NCI-H345 (cell line): ENCODE data around the gene PCDH12.

Source experiments
- DNase-seq: peaks from one replicate; lab custom pipeline; 2025; lab: John Stamatoyannopoulos, UW

The PCDH12 gene

DNA sequence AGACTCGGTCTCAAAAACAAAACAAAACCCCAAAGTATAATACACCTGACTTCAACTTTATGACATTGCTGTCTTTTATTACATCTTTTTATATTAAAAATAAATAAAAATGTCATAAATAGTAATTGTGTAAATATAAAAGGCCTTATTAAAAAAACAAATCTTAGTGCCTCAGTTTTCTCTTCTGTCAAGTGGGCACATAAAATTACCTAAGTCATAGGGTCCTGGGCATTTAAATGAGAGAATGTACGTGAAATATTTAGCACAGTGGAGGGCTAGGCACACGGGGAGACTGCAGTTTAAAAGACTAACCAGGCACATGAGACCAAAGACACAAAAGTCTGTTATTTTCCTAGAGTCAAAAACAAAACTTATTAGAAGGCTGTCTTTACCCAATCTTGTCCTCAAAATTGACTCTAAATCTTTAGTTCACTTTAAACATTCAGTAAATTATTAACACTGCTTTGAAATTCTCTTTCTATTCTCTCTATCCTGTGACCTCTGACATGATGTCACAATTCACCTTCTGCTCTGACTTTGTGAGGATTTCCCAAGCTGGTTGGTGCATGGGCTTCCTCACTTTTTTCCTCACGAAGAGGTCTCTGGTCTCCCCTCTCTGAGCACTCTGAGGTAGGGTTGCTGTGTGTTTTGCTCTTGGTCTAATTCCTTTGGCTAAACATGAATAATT is 8.4 kb upstream of the PCDH12 start:
- DNase-seq: no peak

DNA sequence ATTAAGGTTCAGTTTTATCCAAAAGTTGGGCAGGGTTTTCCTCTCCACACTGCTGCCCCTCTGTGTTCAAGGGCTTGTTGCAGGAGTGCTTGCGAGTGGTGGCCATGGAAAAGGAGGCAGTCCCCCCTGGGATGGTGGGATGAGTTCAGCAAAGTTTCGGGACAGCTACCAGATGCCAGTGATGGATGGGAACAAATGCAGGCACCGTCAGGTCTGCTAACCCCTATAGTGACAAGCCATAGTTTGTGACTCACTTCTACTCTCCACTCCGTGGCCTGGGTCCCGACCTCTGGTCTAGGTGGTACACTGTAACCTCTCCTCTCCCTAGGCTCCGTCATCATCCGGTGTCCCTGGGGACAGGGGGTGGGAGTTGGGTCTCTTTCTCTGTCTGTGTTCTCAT is 7.1 kb upstream of the PCDH12 start:
- no peak for DNase-seq

DNA sequence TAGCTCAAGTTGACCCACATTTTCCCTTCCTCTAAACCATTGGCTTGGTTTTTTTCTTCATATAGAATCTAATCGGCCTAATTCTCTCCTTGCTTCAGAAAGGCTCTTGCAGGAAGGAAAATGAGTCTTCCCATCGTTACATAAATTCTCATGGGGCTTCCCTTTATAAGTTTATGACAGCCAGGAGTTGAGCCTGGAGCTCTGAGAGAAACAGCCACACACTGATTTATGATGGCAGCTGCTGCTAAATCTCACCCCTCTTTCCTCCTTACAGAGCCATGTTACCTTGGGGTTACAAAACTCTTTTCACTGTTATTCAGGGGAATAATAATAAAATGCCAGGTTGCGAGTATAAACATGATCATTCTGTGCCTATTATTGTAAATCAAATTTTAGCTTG is 5.7 kb upstream of the PCDH12 start:
- DNase-seq: no peak

DNA sequence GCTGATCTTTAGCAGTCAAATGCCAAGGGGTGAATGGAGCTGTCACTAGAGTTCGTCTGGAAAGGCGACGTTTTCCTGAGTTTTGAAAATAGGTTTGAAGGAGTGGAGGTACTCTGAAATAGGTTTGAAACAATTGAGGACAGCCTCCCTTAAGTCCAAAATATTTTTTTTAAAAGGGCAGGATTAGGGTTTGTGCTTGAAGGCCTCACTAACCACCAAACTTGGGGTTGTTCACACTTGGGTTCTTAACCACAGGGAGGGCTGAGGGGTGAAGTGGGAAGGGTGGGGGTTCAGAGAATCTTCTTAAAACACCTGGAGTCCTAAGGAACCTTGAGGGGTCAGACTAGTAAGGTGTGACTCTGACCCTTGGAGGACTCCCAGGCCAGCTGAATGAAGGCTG is 3.5 kb upstream of the PCDH12 start:
- DNase-seq: no peak

DNA sequence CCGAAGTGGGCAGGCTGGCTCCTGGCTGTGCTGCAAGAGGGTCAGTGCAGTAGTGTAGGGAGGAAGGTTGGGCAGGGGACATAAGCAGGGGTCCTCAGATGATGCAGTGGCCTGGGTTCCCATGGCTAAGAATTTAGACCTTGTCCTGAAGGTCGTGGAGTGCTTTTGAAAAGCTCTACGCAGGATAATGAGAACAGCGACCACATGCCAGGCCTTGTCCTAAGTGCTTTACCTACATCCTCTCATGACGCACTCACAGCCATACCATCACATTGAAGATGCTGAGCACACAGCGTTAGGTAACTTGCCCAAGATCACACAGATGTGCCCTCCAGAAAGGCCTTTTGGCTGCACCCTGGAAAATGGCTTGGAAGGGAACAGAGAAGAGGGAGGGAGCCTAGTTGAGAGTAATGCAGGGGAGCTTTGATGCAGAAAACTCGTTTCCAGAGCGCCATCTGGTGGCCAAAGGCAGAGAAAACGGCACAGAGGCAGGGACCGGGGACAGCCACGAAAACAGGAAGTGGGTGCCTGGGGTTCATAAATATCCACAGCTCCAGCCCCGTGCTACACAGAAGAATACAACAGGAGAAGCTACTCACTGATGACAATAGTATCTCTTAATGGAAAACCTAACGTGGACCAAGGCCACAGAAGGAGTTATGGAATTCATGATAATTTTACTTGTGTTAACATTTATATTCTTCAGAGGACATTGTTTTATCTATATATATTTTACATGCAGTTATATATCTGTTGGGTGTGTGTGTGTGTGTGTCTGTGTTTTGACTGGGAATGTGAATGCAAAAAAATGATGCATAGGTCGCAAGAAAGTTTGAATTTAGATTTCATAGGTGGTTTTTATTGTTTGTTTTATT is 2.7 kb upstream of the PCDH12 start:
- DNase-seq: peak; percentile 90

DNA sequence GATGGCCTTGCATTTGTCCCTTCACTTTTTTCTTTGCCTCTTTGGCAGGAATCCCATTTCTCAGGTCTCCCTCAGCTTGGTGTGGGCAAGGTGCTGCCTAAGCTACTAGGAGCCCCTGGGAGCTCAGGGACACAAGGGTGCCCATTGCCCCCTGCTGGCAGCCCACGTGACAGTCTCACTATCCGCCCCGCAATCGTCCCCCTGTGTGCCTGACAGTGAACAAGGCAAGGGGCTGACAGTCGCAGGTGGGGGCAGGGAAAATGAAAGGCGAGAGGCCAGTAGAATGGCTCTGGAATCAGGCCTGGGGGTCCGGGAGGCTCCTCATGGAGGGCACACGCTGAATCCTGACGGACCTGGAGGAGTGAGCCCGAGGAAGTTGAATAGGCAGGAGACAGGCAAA is 2.0 kb upstream of the PCDH12 start:
- DNase-seq: no peak

DNA sequence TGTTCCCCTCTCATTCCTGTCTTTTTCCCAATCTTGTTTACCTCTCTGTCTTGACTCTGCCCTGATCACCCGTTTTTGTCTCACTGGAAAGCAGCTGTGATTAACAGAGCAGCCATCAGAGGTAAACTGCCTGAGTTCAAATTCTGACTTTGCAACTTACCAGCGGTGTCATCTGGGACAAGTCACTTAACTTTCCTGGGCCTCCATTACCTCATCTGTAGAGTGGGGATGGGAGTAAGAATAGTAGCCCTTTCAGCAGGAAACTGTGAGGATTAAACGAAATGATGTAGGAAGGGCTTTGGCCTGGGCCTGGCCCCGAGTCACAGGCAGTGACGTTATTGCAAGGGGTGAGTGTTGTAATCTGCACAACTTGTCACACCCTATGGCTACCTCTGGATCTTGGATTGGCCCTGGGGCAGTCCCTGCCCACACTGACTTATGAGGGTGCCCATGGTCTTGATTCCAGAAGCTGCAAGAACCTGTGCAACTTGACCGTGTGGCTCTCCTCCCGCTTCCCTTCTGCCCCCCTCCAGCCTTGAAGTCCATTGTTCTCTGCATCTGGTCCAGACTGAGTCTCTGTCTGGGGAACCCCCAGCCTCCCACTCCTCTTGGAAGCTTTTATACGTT is 657 bp upstream of the PCDH12 start:
- no peak for DNase-seq

DNA sequence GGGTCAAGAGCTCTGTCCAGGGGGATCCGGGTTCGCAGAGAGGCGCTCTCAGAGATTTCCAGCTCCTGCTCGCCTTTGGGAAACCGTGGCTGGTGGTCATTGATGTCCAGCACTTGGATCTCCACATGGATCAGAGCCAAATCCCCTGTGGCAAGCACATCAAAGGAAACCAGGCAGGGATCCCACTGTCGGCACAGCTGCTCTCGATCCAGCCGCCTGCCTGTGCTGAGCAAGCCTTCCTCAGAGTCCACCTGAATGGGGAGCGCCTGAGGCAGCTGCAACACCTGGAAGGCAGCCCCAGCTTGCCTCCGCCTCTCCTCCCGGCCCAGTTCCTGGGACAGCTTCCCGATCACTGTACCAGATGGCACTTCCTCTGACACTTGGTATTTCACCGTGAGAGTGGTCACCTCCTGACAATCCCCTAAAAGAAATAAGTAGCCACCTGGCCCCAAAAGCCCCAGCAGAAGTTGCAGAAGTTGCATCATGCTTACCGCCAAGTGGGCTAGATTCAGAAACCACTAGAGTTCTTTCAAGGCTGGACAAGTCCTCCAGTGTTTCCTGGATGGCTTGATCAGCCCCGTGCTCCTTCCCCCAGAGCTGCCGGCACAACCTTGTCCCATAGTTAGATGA is 520 bp downstream of the PCDH12 start:
- DNase-seq: no peak

DNA sequence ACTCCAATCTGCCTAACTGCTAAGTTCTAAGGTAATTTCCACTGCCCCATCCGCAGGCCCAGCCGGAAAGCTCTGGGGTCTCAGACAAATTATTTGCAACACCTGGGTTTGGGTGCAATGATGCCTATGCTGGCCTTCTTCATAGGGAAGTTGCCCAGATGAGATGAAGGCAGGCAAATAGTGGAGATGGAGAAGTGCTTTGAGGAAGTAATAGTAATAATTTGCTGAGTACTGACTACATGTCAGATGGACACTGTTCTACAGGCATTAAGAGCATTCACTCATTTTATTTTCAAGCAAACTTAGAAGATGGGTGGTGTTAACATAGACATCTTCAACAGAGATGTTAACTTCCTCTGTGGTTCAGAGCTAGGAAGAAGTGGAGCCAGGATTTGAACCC is 3.8 kb downstream of the PCDH12 start:
- no peak for DNase-seq

DNA sequence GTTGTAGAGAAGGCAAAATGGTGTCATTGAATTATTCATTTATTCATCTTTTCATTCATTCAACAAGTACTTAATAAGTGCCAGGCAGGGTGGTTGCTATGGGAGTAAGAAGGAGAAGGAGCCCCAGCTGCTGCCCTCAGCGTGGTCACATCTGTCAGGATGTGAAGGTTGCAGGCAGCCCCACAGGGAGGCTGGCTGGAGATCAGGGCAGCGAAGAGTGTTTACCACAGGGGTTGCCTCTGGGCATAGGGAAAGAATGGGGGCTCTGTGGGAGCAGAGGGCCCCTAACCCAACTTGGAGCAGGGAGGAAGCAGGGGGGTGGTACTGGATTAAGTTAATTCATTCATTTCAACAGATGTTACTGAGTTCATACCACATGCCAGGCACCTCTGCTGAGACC is 6.0 kb downstream of the PCDH12 start:
- no peak for DNase-seq

DNA sequence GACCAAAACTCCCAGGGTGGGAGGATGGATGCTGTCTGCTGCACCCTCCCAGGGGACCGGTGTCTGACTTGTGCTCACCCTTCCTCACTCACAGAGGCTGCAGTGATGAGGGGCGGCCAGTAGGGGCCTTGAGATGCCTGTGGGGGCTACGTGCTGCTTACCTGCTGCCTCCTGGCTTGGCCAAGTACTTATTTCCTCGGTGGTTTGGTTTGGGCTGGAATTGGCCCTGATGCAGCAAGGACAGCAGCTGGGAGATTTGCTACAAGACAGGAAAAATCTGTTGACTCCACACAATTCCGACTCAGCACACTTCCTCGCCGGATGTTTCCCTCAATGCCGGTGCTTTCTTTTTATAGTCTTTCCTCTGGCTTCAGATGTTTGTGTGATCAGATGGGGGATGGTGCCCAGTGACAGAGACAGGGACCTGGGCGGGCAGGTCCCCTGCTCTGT is 6.6 kb downstream of the PCDH12 start:
- no peak for DNase-seq

DNA sequence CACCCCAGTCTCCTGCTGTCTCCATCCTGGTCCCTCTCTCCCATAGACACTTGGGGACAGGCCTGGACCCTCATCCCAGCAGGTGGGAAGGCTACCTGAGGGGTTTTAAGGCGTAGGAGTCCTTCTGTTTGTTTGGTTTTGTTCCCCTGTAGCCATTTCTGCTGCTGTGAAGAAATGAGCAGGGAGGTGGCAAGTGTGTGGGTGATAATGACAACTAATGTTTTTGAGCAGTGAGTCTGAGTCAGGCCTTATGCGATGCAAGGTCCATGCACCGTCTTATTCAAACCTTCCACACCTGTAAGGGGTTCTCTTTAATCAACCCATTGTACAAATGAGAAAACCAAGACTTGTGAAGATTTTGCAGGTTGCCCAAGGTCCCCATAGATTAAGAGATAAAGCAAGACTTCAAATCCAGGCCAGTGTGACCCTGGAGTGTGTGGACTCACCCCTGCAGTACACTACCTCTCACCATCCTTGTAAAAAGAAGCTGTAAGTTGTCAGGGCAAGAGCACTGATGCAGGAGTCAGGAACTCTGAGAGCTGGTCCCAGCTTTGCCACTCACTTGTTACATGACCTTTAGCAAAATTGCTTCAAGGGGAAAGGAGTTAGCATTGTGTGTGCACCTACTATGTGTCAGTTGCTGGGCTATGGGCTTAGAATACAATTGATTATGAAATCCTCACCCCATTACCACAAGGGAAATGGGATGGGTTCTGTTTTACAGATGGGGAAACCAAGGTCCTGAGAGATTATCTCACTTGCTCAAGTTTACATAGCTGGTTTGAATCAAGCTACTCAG is 7.6 kb downstream of the PCDH12 start:
- no peak for DNase-seq

DNA sequence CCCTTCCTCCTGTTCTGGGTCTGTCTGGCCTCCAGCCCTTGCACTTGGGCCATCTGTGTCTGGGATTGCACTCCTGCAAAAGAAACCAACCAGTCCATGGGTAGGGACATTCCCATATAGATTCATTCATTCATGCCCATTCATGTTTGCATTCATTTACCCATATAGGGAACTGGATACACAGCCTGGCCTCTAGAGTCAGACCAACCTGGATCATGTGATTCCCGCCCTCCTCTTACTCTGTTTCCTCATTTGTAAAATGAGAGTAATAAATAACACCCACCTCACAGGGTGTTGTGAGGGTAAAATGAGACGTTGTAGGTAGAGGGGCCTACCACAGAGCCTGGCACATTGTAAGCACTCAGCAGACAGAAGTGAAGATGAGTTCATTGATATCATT is 8.5 kb downstream of the PCDH12 start:
- no peak for DNase-seq

DNA sequence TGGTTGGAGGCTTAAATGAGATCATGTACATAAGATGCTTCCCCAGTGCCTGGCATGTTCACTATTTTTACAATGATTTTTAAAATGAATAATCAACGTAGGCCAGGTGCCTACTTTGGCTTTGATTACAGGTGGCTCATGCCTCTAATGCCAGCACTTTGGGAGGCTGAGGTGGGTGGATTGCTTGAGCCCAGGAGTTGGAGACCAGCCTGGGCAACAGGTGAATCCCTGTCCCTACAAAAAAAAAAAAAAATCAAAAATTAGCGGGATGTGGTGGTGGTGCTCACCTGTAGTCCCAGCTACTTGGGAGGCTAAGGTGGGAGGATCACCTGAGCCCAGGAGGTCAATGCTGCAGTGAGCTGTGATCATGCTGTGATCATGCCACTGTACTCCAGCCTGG is 9.2 kb downstream of the PCDH12 start:
- DNase-seq: no peak

DNA sequence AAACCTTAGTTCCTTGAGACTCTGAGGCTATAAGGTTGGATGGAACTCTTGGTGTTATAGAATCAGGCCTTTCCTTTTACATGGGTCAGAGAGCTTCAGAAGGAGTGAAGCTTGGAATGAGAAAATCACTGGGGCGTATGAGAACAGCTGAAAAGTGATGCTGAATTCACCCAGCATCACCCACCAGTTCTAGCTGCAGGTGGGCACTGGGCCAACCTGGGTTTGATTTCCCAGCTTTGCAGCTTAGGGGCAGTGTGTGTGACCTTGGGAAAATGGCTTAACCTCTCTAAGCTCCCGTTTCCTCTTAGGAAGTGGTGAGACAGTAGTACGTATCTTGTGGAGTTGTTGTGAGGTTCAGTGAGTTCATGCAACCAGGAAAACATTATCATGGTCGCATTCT is 10.7 kb downstream of the PCDH12 start:
- DNase-seq: no peak

DNA sequence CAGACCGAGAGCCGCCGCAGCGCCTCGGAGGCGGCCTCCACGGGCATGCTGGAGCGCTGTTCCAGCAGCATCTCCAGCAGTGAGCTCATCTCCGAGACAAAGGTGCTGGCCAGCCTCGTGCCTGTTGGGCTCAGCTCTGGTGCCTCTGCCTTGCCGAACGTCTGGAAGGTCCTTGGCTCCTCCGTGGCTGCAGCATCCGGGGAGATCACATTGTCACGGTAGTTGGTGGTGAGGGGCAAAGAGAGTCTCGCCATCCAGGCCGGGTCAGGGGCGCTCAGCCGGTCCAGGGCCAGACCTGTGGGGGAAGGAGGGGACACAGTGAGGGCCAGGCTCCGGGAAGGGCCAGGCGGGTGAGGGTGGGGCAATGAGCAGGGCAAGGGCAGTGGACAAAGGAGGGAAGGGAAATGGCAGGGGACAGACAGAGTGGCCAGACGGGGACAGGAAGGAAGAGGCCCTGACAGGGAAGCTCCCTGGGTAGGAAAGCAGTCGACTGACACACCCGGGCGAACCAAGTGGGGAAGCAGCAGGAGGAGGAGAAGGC is 12.4 kb downstream of the PCDH12 start:
- DNase-seq: no peak

DNA sequence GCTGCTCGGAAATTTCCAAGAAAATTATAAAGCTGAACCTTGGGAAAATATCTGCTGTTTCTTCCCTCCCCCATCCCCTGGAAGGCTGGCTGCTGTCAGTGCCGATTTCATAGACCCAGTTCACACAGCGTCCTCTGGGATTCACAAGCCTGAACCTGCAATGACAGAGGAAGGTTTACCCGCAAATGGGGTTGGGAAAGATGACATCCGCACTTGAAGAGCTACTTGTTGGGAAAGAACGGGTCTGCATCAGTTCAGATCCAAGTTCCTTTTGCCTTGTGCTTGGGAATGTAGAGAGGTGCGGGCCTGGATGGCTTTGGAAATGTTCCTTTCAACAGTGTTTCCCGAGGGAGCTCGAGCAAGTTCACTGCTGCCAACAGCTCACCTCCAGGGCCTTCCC is 13.9 kb downstream of the PCDH12 start:
- DNase-seq: no peak

DNA sequence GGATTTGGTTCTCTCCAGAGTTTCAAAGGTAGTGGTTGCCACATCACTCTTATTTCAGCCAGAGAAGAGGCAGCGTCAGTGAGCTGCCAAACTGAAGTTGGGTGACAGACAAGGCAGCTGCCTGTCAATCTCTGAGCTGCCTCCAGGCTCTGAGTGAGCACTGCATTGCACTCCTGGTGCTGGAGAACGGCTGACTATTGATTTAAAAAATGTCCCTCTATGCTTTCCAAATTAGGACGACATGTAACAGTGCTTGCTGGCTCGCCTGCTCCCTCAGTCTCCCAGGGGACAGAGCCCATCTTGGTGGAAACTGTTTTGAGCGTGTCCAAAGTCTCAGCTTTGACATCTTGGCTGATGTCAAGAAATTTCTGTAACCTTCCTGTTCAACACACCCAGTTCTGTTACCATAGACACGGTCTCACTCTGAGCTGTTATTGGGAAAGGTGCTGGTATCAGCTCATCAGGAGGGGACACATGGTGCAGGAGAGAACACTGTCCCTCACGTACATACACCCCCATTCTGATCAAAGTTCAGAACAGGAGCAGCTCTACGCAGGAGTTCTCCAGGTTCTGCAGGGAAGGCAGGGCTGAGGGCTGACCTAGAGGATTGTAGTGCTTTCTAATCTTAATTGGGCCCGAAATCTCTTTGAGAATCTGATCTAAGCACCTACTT is 15.7 kb downstream of the PCDH12 start:
- DNase-seq: no peak

DNA sequence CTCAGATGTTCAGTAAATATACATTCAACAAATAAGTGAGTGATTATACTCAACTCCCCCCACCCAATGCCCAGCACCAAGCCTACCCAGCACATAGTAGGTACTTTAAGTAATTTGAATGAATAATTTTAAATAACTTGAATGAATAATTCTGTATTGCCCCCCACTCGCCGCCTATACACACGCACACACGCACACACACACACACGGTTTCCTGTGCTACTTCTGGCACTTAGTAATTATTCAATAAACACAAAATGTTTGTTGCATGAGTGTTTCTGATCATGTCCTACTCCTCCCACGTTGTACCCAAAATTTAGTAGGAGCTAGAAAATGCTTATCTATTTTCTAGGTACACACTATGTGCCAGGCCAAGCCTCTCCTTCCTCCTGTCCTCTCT is 16.2 kb downstream of the PCDH12 start:
- DNase-seq: no peak

DNA sequence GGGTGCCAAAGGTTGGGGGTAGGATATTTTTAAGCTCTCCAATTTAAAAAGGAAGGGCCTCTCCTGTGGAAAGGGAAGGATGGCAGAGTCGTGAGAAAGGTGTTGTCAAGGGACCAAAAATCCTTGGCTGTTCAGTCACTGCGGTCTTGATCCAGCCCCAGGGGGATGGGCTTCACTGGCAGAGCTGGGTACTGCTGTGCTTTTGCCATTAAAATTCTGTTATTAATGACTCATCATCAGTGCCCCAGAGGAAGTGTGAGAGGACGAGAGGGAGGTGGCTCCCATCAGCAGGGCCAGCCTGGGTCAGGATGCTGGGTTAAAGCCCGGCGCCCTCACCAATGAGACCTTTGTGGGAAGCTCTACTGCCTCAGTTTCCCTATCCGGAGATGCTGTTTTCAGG is 16.7 kb downstream of the PCDH12 start:
- DNase-seq: no peak

DNA sequence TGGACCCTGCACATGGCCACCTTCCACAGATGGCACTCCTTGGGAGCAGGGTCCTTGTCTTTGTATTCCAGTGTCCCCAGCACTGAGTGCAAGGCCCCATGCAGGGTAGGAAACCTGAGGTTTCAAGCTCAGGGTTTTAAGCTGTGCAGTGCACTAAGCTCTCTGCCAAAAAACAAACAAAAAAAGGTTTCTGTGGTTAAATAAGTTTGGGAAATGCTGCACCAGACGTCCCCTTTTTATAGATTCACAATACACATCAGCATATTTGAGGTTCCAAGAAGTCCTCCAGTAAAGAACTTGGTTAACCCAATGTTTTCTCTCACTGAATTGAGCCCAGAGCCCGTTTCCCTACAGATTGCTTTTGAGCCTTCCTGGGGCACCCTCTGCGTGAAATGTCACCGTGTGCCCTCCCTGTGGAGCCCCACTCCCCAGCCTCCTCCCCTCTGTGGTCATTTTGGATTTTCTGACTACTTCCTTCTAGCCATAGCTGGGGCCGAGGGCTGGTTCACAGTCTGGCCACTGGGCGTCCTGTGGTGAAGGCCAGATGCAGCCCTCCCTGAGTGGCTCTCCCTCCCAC is 17.2 kb downstream of the PCDH12 start:
- DNase-seq: no peak
